HG02763 (cell line): ENCODE results near the gene VASH1.

ENCODE experiments used
- ATAC-seq: cut with Tn5 transposase; IDR thresholded peaks from one replicate; pipeline ENCODE4 v1.9.1; 2021; ENCODE audit warnings: mild to moderate bottlenecking, moderate library complexity; ENCODE audit not compliant: unreplicated experiment

The VASH1 gene

DNA sequence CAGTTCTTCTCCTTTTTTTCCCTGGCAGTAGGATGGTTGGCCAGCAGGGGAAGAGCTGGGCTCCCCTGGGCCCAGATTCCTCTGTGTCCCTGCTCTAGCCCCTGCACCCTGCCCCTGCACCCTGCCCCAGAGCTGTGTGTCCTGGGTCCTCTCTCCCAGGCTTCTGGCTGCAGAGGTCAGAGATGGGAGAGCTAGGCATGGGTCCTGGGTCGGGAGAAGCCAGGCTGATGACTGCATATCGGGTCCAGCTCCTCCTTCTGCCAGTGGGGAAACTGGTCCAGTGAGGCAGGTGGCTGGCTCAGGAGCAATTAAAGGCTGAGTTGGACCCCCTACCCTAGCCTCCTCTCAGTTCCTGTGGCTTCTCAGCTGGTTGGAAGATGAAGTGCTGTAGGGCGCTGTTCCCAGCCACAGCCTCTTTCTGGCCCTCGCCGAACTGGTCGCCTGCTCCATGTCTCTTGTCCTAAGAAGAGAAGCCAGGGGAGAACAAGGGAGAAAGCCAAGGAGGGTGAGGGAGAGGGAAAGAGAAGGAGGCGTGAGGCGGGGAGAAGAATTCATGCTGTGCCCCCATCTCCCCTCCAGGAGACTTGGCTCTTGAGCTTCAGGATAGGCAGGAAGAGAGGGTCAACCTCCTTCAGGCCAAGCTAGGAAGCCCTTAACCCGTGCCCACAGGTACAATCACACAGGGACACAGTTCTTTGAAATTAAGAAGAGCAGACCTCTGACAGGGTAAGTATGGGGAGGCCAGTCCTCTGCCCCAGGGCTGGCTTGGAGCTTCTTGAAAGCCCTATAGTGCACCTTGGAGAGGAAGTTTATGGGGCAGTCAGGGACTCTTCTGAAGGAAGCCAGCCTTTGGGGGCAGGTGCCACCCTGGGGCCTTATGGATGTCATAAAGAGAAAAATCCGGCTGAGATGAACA lies 9.5 kb downstream of the VASH1 start:
- no peak for ATAC-seq

DNA sequence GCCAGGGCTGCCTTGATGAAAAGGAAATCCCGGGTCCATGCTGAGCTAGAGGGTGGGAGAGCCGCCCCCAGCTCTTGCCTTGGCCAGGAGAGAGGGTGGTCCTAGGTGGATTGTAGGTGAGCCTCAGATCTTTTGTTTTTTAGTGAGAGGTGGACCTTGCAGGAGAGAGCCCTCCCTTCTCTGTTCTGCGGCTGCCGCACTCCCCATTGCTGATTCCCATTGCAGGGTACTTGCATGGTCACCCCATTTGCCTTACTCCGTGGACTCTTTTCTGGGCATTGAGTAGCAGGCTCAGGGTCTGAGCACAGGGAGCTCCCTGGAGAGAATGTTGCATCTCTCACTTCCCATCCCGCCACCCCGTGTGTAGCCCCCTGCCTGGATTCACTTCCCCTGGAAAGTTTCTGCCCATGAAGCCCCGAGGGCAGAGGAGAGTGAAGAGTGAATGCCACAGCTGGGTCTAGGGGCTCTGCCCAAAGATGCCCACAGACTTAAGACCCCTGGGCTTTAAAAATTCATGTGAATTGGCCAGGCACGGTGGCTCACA lies 10.2 kb downstream of the VASH1 start:
- ATAC-seq: no peak

DNA sequence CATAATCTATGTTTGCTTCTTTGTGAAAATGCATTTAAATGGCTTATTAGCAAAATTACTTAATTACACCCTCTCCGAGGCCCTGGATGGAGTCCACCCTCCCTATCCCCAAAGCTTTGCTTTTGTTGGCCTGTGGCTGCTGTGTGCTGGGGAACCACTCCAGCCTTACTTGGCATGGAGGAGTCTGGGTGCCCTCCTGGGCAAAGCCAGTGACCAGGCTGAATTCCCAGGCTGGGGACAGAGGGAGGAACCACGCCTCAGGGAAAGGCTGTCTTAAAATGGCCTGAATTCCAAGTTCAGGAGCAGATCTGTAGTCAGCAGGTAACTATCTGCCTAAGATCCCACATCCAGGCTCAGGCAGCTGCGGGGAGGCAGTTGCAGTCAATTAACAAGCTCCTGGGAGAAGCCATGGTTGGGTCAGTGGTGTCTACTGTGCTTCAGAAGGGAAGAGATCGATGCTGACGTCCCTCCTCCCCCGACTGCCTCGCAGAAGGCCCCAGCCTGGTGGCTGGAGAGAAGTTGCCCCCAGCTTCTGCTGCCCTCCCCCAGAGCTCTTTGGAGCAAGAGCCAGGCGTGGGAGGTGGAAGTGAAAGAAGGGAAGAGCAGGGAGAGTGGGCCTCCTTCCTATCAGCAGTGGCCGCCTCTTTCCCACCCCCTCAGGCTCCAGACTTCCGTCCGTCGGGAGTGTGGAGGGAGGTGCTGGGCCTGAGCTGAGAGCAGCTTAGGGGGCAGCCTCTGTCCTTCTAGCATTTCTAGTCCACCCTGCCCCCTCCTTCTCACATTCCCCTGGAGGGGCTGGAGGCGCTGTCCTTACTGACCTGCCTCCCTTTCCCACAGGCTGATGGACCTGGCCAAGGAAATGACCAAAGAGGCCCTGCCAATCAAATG lies 11.3 kb downstream of the VASH1 start:
- no peak for ATAC-seq

DNA sequence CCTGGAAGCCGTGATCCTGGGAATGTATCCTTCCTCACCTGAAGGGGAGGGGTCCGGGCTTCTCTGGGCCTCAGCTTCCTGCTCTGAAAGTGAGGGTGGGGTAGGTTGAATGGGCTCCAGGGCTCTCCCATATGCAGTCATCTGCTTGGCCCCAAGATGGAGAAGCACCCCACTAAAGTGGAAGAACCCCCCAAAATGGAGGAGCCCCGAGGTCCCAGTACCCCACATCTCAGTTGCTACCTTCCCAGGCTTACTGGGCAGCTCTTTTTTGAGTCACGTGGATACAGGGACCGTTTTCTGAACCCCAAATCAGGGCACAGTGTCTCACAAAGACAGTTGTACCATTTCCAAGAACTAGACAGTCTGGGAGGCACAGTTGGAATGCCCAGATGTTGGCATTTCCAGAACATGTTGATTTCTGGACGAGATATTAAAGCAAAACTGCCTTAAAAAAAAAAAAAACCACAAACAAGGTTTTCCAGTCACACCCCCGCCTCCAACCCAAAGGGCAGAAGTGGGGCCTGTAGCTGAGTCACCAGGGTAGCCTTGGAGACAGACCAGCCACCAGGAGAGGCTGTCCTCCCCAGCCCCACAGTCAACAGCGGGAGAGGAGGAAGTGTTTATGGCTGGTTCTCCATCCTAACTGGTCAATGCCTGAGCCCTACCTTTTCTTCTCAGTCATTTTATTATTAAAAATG lies 12.1 kb downstream of the VASH1 start:
- ATAC-seq: no peak

DNA sequence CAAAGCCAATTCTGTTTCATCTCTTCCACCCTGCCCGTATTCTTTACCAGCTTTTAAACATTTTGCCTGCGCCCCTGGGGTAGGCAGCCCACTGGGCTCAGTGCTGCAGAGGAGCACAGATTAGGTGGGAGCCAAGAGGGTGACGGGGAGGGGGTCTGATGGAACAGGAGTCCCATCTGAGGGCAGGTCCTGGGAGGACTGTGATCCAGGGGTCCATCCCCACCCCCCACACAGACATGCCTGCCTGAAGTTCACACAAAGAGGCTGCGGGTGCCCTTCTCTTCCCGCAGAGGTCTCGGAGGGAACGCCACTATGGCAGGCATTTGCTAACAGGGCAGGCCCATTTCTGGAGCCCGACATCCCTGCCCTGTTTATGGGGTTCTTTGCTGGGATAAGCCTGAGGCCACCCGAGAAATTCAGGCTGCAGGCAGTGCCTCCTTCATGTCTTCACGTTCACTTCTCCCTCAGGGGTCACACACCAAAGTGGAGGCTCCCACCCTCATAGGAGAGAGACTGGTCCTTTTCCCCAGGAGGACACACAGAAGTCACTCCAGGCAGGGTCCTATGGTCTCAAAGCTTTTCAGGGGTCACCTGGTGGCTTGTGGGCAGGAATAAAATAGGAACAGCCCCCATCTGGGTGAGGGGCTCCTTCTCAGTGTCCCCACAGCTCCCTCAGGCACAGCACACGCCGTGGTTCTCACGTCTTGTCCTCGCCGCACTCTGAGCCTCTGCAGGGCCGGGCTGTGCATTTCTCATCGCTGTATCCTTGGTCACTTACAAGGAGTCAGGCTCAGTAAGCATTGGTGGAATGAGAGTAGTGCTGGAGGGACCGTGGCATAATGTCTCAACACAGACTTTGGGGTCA lies 12.9 kb downstream of the VASH1 start:
- ATAC-seq: no peak

DNA sequence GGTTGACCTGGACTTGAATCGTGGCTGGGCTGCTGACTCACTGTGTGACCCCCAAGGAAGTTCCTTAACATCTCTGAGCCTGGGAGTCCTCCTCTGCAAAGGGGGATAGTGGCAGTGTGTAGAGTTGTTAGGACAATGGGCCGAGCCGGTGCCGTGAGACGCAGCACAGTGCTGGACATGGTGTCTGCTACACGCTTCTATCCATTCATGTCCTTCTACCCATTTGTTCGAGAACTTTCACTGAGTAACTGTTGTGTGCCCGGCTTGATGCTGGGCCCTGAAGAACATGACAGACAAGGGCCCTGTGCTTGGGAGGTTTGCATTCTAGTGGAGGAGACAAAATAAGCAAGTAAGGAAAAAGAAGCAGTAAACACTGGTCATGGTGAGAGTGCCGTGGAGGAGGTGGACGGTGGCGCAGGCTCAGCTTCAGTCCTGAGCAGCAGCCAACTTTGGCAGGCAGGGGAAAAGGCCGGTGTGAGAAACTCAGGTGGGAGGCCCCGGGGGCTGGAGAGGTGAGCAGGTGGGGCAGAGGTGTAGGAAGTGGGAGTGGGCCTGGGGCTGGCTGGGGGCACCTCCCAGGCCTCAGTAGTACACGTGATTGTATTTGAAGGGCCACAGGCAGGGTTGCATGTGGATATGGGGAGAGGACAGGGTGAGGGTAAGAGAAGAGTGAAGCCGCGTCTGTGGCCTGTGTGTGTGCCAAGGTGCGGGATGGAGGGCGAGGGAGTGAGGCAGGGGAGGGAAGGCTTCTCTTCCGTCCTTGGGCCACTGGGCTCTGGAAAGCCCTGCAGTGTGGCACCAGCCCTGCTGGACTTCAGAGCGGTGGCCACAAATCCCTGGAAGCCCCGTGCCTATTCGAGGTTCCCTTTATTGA lies 13.8 kb downstream of the VASH1 start:
- ATAC-seq: no peak

DNA sequence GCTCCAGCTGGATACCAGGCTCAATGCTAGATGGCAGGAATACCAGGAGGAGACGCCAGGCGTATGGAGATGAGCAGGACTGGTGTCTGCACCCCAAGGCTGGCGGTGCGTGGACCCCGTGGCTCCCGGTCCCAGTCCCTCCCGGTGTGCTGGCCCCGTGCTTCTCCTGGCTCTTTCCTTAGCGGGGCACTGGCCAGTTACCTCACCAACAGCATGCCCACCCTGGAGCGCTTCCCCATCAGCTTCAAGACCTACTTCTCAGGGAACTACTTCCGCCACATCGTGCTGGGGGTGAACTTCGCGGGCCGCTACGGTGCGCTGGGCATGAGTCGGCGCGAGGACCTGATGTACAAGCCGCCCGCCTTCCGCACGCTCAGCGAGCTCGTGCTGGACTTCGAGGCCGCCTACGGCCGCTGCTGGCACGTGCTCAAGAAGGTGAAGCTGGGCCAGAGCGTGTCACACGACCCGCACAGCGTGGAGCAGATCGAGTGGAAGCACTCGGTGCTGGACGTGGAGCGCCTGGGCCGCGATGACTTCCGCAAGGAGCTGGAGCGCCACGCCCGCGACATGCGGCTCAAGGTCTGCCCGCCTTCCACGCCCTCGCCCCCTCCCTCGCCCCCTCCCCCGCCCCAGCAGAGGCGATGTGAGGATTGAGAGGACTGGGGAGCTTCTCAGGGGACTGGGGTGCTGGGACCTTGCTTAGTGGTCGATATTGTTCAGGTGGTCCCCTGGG lies 14.6 kb downstream of the VASH1 start:
- no peak for ATAC-seq

DNA sequence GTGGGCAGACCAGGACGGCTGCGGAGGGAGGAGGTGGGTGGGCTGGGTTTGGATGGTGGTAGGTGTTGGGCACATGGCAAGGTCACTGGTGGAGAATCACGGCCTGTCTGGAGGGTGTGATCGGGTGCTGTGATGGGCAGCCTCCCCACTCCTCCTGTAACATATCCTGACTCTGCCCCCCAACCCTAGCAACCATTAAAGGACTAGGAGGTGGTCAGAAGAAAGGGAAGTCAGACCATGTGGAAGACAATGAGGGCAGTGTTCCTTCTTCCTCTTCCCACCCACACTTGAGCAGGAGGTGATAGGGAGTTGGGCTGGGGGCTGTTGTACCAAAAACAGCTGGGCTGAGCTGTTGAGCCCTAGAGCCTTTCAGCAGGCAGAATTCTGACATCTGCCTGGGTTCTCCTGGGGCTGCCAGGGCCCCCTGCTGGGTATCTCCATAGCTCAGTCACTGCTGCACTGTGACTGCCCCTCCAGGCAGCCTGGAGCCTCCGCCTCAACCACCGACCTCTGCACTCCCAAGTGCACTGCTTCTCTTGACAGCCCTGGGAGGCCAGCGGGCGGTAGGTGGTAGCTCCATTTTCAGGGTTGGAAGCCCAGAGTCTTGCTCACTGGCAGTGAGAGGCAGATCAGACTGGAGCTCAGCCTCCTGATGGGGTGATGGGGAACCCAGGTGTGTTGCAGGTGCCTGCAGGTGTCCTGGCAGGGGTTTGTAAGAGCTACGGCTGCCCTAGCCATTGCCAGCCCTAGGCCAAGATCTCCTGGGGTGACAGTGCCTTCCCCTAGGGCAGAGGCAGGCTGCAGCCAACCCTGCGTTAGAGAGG lies 15.4 kb downstream of the VASH1 start:
- no peak for ATAC-seq

DNA sequence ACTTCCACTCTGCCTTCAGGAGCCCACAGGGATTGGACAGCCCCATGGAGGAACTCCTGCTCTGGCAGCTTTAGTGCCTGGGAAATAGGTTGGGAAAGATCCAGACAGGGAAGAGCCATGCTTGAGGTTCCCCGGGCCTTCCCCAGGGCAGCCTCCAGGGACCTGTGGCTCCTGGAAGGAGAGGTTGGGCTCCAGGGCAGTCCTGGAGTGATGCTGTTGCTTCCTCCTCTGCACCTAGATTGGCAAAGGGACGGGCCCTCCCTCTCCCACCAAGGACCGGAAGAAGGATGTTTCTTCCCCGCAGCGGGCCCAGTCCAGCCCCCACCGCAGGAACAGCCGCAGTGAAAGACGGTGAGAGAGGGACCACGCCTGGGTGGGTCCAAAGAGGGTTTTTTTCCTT lies 16.5 kb downstream of the VASH1 start:
- ATAC-seq: no peak

DNA sequence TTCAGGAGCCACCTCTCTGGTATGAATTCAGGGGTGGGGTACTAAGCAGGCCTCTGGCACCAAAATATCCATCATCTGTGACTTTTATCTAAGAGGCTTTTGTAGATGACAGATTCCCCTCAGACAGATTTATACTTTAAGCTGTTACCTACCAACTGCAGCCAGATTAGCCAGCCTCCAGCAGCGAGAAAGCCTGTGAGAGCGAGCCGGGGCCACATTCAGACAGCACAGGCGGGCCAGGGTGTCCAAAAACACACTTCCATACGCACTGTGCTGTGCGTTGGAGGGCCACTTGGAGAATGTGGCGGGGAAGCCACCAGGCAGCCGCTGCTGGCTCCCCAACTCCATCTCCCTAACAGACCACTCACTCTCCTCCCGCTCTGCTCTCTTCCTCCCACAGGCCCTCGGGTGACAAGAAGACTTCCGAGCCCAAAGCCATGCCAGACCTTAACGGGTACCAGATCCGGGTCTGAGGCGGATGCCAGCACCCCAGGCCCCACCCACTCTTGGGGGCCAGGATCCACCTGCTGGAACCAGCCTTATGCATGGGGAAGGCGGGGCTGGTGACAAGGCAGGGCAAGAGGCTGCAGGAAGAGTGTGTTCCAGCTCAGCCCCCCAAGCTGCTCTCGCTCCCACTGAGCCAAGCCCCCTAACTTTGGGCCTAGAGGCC lies 17.4 kb downstream of the VASH1 start:
- no peak for ATAC-seq

DNA sequence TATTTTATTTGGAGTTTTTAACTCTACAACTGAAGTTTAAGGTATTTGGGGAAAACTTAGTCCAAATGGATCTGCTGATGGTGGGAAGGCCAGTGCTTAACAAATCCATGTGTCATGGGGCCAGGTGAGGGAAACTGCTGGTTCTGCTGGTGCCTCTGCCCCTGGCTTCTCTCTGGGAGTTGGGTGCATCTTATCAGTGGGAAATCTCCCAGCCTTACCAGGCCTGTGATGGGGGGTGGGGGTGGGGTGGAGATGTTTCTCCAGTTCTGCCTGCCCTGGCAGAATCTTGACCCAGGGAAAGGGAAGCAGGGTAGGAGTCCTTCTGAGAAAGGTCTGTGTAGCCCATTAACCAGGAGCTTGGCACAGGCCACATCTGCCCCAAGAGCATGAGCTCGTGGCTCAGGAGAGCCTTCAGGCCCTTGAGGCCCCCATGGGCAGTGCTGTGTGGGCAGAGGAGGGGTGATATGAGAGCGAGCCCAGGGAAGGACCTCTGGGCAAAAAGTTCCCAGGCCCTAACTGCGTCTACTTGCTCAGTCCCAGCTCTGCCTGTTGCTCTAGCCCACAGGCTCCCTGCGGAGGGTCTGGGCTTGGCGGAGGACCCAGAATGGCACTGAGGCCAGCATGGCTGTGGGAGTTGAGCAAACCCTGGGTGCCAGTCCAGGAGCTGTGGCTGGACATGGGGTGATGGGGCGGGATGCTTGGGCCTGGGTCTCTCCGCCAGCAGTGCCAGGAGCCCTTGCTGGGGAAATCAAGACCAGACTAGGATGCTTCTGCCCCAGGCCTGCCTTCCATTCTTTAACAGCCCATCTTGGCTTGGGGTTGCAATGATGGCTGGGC lies 18.2 kb downstream of the VASH1 start:
- no peak for ATAC-seq

DNA sequence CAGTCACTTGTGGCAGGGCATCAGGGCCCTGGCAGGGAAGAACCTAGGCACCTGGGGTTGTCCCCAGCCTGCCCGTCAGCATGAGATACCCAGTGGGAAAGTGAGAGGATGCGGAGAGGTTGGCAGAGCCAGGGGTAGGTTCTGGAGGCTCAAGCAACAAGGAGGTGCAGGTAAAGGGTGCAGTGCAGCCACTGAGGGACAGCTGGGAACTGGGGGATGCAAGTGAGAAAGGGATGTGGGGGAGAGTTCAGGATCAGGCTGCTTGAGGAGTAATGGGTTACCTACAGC lies 18.7 kb downstream of the VASH1 start:
- ATAC-seq: no peak

DNA sequence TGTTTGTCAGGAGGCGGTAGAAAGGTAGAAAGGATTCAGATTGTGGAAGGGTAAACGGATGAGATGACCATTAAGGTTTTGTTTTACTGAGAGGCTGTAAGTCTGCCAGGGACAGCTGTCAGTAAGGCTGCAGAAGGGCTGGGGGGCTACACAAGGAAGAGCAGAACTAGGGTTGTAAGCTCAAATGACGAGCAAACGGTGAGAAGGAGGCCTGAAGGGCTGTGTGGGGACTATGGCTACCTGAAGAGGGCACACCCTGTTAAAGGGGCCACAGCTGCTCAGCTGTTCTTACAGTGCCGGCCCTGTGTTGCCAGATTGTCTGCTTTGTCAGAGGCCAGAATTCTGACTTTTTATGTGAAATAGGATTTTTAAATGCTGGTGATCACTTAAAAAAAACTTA lies 19.1 kb downstream of the VASH1 start:
- ATAC-seq: no peak

DNA sequence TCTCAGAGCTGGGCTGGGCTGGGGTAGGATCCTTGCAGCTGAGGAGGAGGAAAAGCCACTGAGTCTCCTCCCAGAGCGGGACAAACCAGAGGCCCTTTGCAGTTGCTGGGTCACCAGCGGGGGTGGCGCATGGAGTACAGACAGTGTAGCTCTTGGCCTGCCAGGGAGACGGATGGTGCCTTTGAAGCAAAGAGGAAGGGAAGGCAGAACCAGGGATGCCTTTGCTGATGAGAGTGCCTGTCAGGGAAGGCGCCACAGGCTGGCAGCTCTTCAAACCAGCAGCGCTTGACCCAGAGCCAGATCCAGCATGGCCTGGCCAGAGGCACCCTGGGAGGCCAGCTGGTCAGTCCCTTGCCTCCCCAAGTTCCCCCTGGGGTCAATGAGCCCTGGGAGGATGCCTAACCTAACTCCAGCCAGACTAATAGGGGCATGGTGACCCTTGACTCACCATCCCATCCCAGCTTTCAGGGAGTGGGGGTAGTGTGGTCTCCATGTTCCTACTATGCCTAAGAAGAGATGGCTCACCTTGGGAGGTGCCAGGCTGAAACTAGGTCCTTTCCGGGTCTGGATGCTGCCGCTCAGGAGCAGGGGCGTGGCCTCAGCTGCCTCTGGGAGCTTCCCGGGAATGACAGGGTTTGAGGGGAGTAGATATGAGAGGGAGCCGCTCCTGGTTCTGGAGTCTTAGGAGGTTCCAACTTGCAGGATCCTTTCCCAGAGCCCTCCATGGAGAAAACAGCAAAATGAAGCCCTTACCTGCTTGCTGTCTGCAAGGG lies 19.8 kb downstream of the VASH1 start:
- no peak for ATAC-seq

DNA sequence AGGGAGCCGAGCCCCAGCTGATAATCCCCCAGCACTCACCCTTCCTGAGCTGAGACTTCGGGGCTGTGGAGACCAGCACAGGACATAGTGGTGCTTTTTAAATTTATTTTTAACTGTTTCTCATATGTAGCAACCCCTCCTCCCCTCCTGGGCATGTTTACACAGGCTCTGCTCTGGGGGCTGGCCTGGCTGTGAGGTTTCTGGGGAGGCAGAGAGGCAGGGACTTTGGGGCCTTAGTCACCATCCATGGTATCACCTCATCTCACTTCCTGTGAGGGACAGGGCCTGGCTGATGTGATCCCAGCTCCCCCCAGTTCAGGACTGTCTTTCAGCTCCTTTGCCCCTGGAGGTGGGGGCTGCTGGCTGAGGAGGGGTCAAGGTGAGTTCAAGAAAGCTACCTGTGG lies 20.4 kb downstream of the VASH1 start:
- no peak for ATAC-seq
